ENCODE data around the gene APOBEC4. TPM values are rescaled to one million over a fixed set of nuclear protein-coding genes. Genes with fewer than 3 reads are reported as not detected.

The APOBEC4 gene
- total and polyA plus RNA-seq, 2 of the 13 experiments (the other 11 are each of a cell fraction or from before 2014, with no cell fraction given): not detected

GRCh38 chr1:183635606-183636333 lies 17.3 kb downstream of the APOBEC4 start, which contains the start of gene ARPC5 (continued):
- TF ChIP-seq ZMYM2 (CRISPR knock-in tag; IDR thresholded peaks at IDR 0.05): peak; percentile 92
- peak; percentile 85 for TF ChIP-seq RBFOX2 (IDR thresholded peaks at IDR 0.05; ENCODE audit: low read depth, low read length)
- no peak for TF ChIP-seq ZNF362 (CRISPR knock-in tag; IDR thresholded peaks at IDR 0.05; ENCODE audit: borderline replicate concordance)
- TF ChIP-seq ZIK1 (CRISPR knock-in tag; IDR thresholded peaks at IDR 0.05; ENCODE audit: borderline replicate concordance, low read depth): peak; percentile 61; the same call in 1 of the 2 replicates
- peak; percentile 88 for TF ChIP-seq ELF1 (CRISPR knock-in tag; IDR thresholded peaks at IDR 0.05)
- no peak for TF ChIP-seq MYNN (CRISPR knock-in tag; IDR thresholded peaks at IDR 0.05; ENCODE audit: low read depth)
- TF ChIP-seq ZNF740 (CRISPR knock-in tag; IDR thresholded peaks at IDR 0.05): no peak
- TF ChIP-seq ZNF761 (CRISPR knock-in tag; conservative IDR thresholded peaks at IDR 0.05): peak; percentile 77; the same call in 1 of the 2 replicates
- TF ChIP-seq TFAP4 (IDR thresholded peaks at IDR 0.05; ENCODE audit: borderline replicate concordance, low read depth): no peak
- peak; percentile 62; the same call in 1 of the 2 replicates for TF ChIP-seq POGZ (CRISPR knock-in tag; IDR thresholded peaks at IDR 0.05)
- TF ChIP-seq ZNF879 (CRISPR knock-in tag; IDR thresholded peaks at IDR 0.05): no peak
- no peak for TF ChIP-seq ZNF44 (CRISPR knock-in tag; IDR thresholded peaks at IDR 0.05)
- 0 out of 2 replicates have a peak, but pooled peaks have one; percentile 79 for TF ChIP-seq MTA1 (CRISPR knock-in tag; IDR thresholded peaks at IDR 0.05; ENCODE audit: borderline replicate concordance)
- TF ChIP-seq ZNF772 (CRISPR knock-in tag; IDR thresholded peaks at IDR 0.05): peak; percentile 81; the same call in 1 of the 2 replicates
- no peak for TF ChIP-seq IKZF1 (IDR thresholded peaks at IDR 0.05)
- 0 out of 2 replicates have a peak, but pooled peaks have one; percentile 47 for TF ChIP-seq PAX8 (CRISPR knock-in tag; IDR thresholded peaks at IDR 0.05; ENCODE audit: borderline replicate concordance)
- no peak for TF ChIP-seq PBX3 (CRISPR knock-in tag; IDR thresholded peaks at IDR 0.05; ENCODE audit: borderline replicate concordance)
- peak; percentile 92 for TF ChIP-seq MAZ (IDR thresholded peaks at IDR 0.05; ENCODE audit: borderline replicate concordance, low read depth, low read length)
- TF ChIP-seq MAZ (CRISPR knock-in tag; IDR thresholded peaks at IDR 0.05; ENCODE audit: low read depth): no peak; the same call in 1 of the 2 replicates
- TF ChIP-seq ZNF766 (CRISPR knock-in tag; IDR thresholded peaks at IDR 0.05; ENCODE audit: borderline replicate concordance): peak; percentile 82; the same call in 1 of the 2 replicates
- TF ChIP-seq ZNF574 (CRISPR knock-in tag; IDR thresholded peaks at IDR 0.05): peak; percentile 69; the same call in 1 of the 2 replicates
- TF ChIP-seq ZNF670 (CRISPR knock-in tag; IDR thresholded peaks at IDR 0.05; ENCODE audit: borderline replicate concordance): 0 out of 2 replicates have a peak, but pooled peaks have one; percentile 9
